HG03097 (cell line): ENCODE measurements around the gene SMIM32.

Experiments
- ATAC-seq: cut with Tn5 transposase; IDR thresholded peaks from one replicate; pipeline ENCODE4 v1.9.1; 2021; ENCODE audit not compliant: unreplicated experiment, low FRiP score

SMIM32 gene

DNA sequence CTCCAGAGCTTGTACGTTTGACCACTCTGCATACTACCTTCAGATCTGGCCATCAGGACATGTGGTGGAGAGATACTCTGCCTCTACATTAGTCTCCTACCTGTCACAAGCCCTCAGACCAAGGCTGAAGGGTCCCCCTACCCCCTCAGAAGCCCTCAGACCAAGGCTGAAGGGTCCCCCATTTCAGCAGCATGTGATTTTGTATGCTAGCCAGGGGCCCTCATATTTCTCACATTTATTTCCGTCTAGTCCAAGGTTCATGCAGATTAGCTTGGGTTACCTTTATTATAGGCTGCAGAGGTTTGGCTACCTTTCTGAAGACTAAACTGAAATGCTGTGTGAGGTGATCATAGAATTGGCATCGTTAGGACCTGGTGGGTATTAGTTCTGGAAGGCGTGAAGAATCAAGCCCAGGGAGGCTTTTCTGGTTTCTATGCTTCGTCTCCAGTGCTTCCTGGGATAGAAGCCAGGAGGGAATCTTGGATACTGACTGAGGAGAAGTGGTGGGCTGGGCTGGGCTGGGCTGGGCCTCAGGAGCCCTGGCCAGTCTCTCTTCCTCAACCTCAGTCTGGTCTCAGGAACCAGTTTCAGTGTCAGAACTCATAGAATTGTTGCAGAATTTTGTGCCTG lies 2.8 kb downstream of the SMIM32 start:
- no peak for ATAC-seq

DNA sequence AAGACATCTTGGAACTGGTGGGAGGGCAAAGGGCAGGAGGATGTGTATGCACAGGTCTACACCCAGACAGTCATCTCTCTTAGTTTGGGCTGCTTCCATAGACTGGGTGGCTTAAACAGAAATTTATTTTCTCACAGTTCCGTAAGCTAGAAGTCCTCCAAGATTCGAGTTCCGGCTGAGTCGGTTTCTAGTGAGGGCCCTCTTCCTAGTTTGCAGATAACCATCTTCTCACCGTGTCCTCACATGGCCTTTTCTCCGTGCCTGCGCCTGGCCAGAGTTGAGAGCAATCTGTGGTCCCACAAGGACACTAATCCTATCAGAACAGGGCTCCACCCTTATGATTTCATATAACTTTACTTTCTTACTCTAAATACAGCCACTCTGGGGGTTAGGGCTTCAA lies 4.1 kb downstream of the SMIM32 start:
- no peak for ATAC-seq

DNA sequence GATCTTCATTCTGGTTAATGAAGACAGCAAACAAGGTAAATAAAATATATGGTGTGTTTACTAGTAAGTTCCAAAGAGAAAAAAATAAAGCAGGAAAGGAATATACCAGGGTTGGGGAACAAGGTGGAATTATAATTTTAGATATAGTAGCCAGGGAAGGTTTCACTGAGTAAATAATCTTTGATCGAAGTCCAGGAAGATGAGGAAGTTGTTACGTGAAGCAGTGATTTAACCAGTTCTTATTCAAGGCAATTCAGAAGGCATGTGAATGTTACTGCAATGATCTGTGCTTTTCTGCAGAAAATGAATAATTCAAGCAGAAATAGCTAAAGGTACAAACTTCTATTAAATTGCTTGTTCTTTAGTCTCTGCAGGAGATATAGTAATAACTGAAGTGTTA lies 6.2 kb downstream of the SMIM32 start:
- ATAC-seq: no peak

DNA sequence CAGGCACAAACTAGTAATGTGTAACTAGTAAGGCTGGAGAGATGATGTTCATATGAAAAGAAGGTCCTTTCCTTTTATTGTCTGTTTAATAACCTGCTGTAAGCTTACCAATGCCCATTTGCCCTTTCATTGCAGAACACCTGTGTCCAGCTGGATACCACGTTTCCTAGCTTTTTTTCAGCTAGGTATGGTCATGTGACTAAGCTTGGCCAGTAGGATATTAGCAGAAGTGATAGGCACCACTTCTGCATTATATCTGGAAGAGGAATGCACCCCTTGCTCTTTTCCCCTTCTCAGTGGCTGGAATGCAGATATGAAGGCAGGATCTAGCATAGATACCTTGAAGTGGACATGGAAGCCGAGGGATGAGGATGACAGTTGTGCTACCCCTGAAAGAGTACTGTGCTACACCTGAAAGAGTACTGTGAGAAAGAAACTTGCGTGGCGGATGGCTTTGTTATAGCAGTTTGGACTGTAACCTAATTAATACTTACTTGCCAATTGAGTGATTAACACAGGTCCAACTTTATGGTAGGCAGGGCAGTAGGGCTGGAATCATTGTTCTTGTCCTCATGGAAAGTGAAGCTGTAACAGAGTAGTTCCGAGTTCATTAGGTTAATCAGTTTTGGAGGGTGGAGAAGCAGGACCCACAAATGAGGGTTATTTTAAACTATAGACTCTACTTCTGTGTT lies 6.8 kb downstream of the SMIM32 start:
- ATAC-seq: no peak

DNA sequence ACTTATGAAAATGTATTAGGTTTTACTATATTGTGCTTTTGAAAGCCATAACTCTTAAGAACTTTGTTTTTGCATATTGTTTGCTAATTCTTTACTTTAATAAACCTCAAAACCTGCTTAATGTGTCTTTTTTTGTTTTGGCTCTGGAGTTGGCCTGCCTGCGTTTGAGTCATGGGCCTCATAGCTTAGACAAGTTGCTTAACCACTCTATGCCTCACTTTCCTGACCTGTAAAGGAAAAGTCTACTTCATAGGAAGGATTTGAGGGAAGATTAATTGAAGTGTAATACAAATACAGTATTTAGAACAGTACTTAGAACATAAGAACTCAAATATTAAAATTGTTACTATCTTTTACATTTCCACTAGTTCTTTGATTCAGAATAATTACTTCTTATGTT lies 10.3 kb downstream of the SMIM32 start:
- ATAC-seq: no peak

DNA sequence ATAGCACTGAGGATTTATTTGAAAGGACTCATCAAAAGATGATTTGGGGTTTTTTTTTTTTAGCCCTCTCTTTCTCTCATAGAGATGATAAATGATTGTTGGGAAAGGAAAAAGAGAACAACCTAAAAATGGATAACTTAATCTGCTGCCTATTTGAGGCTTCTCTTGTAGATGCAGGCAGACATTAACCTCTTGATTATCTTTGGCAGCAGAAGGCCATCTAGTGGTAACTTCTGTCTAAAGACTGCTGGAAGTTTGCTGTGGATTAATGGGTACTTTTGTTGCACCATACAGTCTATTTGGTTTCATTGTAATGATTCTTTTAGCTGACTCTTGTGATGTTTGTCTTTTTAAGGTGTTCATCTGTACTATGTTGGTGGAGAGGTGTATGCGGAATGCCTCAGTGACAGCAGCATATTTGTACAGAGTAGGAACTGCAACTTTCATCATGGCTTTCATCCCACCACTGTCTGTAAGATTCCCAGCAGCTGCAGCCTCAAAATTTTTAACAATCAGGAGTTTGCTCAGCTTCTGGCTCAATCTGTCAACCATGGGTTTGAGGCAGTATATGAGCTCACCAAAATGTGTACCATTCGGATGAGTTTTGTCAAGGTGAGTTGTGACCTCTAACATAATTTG lies 18.8 kb downstream of the SMIM32 start:
- ATAC-seq: no peak

DNA sequence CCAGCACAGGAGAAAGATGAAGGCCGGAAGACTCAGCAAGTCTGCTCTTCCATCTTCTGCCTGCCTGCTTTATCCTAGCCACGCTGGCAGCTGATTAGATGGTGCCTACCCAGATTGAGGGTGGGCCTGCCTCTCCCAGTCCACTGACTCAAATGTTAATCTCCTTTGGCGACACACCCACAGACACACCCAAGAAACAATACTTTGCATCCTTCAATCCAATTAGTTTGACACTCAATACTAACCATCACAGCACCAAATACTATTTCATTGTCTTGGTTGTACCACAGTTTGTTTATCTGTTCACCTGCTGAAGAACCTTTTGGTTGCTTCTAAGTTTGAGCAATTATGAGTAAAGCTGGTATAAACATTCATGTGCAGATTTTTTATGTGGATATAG lies 23.7 kb downstream of the SMIM32 start:
- no peak for ATAC-seq

DNA sequence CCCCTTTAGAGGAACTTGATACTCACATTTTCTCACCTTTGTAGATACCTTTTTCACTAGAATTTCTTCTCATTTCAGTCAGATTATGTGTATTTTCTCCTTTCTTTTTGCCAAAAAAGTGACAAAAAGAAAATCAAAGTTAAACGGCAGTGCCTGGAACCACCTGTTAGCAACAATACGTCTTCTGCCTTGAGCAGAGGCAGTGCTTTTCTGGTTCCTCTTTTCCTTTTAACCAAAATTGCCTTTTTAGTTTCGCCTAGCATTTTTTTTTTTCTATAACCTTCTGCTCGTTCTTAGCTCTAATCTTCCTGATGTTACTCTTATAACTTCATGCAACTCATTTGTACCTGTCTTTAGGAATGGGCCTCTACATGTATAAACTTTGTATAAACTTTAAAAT lies 26.1 kb downstream of the SMIM32 start:
- ATAC-seq: peak; percentile 51

DNA sequence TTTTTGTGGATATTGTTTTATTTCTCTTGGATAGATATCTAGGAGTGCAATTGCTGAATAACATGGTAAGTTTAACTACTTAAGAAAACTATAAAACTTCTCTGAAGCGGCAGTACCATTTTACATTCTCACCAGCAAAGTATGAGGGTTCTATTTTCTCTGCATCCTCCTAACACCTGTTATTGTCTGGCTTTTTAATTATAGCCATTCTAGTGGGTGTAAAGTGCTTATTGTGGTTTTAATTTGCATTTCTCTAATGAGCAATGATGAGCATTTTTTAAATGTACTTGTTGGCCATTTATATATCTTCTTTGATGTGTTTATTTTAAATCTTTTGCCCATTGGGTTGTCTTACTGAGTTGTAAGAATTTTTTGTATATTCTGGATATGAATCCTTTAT lies 28.7 kb downstream of the SMIM32 start:
- ATAC-seq: no peak

DNA sequence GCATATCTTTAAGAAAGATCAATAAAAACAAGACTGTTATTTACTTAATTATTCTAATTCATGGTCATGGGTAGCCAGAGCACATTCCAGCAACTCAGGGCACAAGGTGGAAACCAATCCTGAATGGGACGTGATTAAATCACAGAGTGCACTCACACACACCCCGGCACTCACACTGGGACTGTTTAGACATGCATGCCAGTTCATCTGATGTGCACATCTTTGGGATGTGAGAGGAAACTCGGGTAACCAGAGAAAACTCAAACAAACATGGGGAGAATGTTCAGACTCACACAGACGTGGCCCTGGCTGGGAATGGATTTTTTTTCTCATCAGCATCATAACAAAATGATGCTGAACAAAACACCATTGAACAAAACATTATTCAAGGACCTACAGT lies 31.0 kb downstream of the SMIM32 start:
- no peak for ATAC-seq

DNA sequence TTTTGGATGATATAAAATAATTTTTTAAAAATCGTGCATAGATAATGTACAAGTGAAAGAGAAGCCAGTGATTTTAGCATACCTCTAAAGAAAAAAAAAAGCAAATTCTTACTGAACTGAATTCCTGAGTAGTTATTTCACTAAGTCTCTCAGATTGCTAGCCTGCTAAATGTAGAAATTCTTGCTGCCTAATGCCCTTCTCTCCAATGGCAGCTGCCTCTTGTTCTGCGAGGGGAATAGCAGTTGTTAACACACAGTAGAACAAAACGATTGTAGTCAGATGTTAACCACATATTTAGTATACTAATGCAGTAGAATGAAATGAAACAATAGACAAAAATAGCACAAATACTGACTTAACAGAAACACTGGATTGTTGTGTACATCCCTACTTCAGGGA lies 33.5 kb downstream of the SMIM32 start:
- ATAC-seq: no peak

DNA sequence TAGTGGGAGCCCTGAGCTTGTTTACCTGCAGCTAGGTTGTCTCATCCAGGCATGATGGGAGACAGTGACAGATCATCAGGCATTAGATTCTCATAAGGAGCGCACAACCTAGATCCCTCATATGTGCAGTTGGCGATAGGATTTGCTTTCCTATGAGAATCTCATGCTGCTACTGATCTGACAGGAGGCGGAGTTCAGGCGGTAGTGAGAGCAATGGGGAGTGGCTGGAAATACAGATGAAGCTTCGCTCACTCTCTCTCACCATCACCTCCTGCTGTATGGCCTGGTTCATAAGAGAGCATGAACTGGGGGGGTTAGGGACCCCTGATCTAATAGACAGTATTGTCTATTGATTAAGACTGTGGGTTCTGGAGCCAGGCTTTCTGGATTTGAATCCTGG lies 35.4 kb downstream of the SMIM32 start:
- ATAC-seq: no peak

DNA sequence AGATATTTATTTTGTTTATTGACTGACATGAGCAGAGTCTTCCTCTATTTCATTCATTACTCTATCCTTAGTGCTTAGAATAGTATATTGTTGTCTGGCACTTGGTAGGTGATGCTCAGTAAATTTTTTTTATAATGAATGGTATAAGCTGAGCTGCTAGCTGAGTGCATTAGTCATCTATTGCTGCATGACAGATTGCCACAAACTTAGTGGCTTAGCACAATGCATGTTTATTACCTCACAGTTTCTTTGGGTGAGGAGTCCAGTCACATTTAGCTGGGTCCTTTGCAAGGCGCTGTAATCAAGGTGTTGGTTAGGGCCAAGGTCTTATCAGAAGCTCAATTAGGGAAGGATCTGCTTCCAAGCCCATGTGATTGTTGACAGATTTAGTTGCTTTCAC lies 37.2 kb downstream of the SMIM32 start:
- ATAC-seq: no peak

DNA sequence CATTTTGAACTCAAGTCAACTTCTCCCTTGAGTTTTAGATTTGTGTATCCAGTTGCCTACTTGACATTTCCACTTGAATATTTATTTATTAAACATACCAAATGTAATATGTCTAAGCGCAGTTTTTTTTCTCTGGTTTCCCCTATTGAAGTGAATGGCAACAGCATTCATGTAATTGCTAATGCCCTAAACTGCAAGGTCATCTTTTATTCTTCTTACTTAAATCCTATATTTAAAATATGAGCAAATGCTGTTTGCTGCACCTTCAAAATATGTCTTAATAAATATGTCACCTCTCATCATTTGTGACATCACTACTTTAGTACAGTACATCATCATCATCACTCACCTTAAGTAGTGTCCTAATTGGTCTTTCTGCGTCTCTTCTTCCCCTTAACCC lies 37.9 kb downstream of the SMIM32 start:
- no peak for ATAC-seq

DNA sequence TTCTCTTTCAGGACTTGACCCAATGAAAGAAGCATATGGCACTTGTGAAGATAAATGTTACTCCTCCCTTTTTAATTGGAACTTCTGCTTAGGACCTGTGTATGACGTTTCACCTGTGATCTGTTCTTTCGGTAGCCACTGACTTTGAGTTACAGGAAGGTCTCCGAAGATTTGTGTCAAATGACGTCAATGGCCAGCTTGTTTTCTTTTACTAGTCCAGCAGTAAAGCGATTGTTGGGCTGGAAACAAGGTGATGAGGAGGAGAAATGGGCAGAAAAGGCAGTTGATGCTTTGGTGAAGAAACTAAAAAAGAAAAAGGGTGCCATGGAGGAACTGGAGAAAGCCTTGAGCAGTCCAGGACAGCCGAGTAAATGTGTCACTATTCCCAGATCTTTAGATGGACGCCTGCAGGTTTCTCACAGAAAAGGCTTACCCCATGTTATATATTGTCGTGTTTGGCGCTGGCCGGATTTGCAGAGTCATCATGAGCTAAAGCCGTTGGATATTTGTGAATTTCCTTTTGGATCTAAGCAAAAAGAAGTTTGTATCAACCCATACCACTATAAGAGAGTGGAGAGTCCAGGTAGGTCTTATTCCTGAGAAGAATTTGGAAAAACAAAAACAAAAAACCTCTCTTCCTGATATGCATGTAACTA lies 39.3 kb downstream of the SMIM32 start:
- no peak for ATAC-seq

DNA sequence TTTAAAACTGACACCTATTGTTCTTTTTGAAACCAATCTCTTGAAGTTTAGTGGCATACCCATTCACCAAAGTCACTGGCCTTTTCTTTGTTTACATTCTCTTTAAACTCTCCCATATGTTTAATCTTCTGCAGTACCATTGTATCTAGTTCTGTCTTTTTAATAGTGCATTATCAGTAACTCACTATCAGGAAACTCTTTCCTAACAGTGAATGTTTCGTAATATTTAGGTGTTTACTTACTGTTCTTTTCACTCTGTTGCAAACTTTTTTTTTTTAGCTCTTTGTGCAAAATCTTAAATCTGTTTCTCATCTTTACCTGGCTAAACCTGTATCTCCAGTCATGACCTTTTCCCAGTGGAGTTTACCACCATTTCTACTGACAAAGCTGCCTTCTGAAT lies 43.1 kb downstream of the SMIM32 start:
- ATAC-seq: no peak

DNA sequence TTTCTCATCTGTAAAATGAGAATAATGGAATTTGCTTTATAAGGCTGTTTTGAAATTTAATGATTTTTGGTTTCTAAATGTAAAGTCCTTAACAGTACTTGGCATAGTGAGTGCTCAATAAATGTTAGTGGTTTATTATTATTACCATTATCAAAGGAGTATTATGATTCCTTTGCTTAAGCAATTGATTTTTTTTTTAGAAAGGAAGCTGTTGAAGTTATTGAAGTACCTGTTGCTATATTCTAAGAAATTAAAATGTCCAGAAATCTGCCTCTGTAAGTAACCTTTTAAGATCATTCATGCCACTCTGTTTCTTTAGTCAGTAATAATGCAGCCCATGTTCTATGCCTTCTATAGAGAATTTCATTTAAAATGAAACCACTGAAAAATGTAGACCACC lies 45.3 kb downstream of the SMIM32 start:
- no peak for ATAC-seq

DNA sequence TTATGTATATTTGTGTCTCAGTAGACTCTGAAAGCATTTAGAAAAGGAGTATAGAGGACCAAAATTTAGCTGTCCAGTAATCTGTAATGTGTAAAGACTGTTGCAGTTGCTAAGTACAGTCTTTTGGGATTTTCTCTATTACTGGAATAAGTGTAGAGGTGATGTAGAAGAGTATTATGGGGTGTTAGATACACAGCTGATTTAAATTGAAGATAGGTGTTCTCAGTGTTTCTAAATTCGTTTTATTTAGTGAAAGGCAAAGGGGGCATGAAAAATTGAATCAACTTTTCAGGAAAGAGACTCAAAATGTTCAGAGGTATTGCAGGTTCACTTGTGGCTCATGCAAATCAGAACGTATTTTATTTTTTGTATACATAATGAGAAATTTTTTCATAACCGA lies 46.8 kb downstream of the SMIM32 start:
- no peak for ATAC-seq

DNA sequence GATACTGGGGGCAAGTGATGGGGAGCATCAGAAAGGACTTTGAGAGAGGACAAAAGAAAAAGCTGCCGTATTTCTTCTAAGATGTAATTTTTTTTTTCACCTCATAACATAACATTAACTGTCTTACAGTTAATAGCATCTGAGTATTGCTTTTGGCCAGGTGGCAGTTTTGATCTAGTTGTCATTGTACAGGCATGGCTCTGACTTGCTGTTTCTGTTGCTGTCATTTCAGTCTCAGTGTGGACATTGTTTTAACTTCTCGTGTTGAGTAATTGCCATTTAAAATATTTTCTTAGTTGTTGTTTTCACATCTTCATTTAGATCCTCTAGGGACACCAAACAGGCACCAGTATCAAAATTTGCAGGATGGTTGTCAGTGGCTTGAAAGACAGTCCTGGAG lies 47.9 kb downstream of the SMIM32 start:
- ATAC-seq: peak; percentile 39

DNA sequence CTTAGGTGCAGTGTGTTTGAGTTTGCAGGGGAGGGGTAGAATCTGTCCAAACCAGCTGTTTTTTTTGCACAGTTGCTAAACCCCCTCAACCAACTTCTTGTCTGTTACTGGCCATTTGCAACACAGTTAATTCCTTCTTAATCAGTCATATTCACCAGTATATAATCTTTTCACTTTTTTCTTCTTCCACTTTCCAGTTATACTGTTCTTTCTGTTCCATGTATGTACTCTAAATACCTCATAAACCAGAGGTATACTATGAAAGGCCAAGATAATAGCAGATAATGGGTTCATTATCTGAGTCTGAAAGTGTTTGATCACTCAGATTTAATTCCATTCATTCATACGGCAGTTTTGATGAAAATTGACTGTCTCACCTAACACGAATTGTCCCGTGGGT lies 49.2 kb downstream of the SMIM32 start:
- ATAC-seq: no peak

DNA sequence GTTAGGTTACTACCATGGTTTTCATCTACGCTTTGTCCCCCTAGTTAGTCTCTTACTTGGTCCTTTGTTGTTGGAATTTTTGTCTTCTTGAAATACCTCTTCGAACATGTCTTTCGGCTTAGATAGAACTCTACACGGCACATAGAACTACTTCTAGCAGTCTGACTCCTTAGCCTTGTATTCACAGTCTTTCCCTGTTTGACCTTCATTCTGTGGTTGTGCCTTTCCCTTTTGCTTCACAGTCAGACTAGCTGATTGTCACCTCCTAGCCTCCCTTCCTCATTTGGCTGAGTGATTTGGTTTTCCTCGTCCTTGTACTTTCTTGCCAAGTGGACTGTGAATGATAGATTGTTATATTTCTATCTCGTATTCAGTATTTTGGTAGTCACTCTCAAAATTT lies 49.6 kb downstream of the SMIM32 start:
- no peak for ATAC-seq

DNA sequence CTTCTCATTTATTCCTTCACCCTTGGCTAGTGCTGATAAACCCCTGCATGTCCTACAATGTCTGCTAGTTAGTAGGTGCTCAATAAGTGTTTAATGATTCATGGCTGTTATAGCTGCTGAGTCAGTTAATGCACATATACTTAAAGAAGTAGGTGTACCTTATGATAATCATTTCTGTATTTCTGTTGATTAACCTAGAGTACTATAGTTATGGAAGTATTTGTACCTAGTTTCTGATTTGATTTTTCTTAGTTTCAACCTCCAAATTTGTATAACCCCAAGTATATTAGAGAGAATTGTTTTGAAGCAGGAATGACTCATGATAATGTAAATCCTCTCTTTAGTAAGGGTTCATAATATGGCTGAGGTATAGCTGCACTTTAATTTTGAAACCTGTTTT lies 51.4 kb downstream of the SMIM32 start:
- peak; percentile 71 for ATAC-seq
